Measurements from ENCODE around the gene KRT40.
A peak's percentile ranks its signal among the peaks of the same experiment; 100 is the strongest.

KRT40 gene

DNA sequence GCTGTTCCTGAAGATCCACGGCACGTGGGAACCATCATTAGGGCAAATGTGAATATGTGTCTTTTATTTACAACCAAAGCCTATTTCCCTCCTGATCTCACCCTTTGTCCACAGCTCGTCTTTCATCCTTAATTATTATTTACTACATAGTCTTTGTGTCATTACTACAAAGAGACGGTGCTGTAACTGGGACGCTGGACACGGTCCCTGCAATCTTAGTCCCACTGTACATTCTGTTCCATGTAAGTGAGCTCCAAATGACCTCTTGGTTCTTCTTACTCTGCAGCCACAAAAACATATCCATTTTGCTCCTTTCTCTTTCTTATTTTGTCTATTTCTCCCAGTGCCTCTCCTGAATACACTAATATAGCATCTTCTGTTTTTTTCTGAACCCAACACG, 34.0 kb downstream of the KRT40 start:
- DNase-seq = no peak

- peak; percentile 72 for DNase-seq
Measured at GRCh38 chr17:40949418-40949817, 34.7 kb downstream of the KRT40 start.

DNA sequence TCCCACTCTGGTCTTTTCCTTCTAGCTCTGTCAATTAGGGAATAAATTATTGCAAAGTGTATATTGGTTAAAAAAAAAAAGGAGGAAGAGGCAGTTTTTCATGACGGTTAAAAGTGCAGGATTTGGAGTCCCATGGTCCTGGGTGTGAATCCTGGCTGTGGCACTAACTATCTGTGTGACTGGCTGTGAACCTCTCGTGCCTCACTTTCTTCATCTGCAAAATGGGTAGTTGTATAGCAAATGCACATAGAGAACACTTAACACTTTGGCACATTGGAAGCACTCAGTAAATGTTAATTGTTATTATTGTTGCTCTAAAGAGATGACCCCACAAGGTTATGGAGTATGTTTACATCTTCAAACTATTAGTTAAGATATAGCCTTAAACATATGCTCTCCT, 36.2 kb downstream of the KRT40 start:
- DNase-seq = no peak

DNA sequence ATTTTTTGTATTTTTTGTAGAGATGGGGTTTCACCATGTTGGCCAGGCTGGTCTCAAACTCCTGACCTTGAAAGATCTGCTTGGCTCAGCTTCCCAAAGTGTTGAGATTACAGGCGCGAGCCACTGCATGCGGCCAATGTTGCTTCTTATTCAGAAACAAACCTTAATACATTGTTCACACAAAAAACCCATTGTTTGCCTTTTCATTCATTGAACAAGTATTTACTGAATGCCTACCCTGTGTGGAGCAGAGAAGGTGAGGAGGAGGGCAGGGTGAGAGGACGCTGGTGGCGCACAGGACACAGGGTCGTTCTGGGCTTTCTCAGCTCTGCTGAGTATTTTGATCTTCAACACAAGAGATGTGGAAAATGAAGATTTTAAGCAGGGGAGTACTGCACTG, 38.7 kb downstream of the KRT40 start:
- no peak for DNase-seq

DNA sequence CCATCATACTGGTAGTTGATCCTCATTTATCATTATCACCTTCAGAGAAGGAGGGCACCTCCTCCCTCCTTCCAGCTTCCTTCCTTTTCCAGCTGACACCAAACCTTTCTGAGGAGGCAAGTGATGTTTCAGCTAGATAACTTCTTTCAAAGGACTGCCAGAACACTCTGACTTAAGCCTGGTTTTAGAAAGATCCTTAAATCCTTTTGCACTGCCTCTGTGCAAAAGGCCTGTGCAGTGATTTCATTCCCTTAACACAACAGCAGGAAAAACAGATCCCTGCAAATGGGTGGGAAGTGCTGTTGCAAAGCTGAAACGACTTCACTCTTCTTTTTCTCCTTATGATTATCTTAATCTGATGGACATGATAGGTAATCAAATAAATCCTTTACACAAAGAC, 39.6 kb downstream of the KRT40 start:
- no peak for DNase-seq

- DNase-seq = no peak
Measured at GRCh38 chr17:40942553-40942952, 41.6 kb downstream of the KRT40 start.

DNA sequence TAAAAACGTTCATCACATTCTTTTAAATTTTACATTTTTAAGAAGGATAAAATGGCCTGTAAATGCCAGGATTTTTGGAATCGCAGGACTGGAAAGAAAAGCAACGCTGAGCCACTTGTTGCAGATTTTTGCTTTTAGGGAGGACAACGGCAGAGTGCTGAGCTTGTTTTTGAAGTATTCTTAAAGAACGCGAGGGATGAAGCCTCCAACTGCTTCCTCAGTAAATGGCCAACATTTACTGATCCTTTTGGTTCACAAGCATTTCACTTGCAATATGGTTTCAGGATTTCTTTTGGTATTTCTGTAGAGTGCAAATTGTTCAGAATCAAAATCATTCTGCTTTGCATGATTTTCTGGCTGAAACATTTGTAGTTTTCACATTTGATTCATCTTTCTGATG, 43.9 kb downstream of the KRT40 start:
- DNase-seq = no peak

DNA sequence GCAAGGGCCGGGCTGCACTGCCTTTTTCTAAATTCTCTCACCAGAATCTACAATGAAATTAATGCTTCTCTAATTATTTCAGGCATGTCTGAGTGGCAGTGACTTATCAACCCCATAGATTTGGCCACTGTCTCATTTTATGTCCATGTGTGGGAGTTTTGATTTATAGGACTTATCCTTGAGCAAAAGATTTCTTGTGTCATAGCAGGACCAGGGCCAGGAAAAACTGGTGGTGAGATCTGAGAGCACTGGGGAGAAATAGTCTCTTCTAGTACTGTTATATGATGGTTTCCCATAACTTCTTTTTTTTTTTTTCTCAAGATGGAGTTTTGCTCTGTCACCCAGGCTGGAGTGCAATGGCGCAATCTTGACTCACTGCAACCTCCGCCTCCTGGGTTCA, 45.1 kb downstream of the KRT40 start:
- no peak for DNase-seq

GRCh38 chr17:40937384-40937819, 46.7 kb downstream of the KRT40 start, which contains the start of gene KRT23:
KRT23 (minus strand) TSS chr17:40937646; CDS start chr17:40936603, 1,043 bp downstream.
- DNase-seq = peak; percentile 49

DNA sequence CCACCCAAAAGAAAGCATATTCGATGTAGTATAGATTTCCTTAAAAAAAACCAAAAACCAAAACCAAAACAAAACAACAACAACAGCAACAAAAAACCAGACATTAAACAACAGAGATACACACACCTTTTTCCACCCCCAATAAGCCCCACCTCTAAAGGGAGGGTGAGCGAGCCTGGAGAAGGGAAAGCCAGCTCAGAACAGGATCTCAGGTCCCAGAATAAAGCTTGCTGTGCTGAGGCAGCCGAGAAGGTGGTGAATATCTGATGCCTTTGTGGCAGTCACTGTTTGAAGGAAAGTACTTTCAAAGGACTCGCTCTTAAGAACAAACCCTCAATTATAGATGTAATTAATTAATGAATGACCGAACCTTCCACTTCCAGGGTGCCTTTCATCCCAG, 47.1 kb downstream of the KRT40 start:
- DNase-seq = no peak

- no peak for DNase-seq
Measured at GRCh38 chr17:40936437-40936971, 47.6 kb downstream of the KRT40 start.

DNA sequence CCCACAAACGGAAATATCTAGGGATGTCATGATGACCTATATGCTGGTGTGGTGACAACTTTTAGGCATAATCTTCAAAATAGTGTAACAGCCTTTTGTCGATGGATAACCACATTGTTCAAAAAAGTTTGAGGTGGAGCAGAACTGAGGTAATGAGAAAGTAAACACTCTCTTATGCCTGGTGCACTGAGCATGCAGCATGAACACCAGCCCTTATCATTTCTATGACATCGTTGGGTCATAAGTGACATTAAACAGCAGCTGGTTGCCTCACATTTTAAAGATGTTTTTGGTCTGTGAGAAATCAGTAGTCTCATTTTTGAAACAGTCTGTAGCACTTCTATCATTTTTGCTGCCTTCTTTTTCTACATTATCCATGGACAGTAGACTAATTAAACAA, 48.5 kb downstream of the KRT40 start:
- DNase-seq = no peak

DNA sequence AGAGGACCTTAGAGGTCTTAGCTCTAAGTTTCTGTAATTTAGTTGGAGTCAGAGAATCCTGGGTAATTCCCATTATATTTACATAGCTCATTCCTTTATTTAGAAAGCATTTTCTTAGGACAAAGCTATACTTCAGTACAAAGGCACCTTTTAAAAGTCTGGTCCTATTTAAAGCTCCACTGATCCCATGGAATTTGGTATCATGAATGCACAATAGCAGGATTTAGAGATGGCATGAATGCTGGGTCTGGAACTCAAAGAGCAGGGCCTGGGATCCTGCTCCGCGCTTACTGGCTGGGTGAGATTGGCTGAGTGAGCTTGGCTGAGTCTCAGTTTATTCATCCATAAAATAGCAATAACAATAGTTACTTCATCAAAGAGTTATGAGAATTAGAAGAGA, 51.5 kb downstream of the KRT40 start:
- DNase-seq = peak; percentile 61

DNA sequence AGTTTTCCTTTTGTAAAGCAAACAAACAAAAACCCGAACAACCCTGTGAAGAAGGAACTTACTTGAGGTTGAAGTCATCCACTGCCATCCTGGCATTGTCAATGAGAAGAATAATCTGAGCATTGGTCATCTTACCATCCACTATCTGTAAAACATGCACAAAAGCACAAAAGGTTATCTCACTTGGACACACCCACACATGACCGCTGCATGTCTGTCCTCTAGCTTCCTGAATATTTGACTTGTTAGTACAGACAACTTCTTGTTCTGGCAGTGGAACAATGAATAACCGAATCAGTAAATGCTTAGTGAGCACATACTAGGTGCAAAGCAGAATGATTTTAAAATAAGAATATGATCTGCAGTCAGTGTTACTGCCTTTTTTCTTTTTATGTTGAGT, 52.8 kb downstream of the KRT40 start:
- no peak for DNase-seq

All from retina (tissue), 1 donor.